ENCODE results near the gene ANKRD39. TPM values are rescaled to one million over a fixed set of nuclear protein-coding genes. Genes with fewer than 3 reads are reported as not detected.

ANKRD39 gene
- total and polyA plus RNA-seq, 9 of the 15 experiments (the other 6 are each of a cell fraction or from before 2014, with no cell fraction given): 8.2 to 33.1 (median 23.8) TPM

DNA sequence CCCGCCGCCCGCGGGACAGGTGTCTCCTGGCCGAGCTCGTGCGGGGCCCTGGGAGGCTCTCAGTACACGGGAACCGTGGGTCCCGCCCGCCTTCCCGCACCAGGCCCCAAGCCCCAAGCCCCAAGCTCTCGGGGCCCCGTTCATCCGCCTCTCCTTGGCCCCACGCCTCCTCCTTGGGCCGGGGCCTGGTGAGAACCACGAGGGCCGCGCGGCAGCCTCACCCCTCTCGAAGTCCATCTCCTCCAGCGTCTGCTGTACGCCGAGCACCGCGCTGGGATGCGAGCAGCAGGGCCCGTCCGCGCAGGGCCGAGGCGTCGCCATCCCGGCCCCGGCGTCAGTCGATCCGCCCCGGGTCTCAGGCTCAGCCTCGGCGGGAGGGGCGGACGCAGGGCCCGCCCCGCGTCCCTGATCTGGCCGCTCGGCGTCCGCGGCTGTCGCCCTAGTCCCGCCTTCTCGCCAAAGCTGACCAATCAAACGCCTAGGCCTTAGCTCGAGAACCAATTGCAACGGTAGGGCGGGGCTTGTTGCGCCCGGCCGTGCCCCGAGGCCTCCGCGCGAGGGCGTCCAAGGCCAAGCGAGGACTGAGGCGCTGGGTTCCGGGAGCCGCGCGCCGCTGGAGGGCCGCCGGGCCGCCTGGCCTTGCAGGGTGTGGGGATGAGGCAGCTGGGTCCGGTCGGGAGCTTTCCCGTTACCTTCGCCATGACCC is at the start of gene ANKRD39 (continued):
- TF ChIP-seq HNRNPLL (IDR thresholded peaks at IDR 0.05; ENCODE audit: low read depth, low read length, poor library complexity, severe bottlenecking): no peak
- TF ChIP-seq, protein P1, sequence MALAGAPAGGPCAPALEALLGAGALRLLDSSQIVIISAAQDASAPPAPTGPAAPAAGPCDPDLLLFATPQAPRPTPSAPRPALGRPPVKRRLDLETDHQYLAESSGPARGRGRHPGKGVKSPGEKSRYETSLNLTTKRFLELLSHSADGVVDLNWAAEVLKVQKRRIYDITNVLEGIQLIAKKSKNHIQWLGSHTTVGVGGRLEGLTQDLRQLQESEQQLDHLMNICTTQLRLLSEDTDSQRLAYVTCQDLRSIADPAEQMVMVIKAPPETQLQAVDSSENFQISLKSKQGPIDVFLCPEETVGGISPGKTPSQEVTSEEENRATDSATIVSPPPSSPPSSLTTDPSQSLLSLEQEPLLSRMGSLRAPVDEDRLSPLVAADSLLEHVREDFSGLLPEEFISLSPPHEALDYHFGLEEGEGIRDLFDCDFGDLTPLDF (CRISPR knock-in tag; IDR thresholded peaks at IDR 0.05): peak; percentile 52; the same call in 1 of the 2 replicates
- TF ChIP-seq, protein P2, sequence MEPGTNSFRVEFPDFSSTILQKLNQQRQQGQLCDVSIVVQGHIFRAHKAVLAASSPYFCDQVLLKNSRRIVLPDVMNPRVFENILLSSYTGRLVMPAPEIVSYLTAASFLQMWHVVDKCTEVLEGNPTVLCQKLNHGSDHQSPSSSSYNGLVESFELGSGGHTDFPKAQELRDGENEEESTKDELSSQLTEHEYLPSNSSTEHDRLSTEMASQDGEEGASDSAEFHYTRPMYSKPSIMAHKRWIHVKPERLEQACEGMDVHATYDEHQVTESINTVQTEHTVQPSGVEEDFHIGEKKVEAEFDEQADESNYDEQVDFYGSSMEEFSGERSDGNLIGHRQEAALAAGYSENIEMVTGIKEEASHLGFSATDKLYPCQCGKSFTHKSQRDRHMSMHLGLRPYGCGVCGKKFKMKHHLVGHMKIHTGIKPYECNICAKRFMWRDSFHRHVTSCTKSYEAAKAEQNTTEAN (CRISPR knock-in tag; IDR thresholded peaks at IDR 0.05): no peak
- TF ChIP-seq POLR2H (tag; IDR thresholded peaks at IDR 0.05; ENCODE audit: low read depth): 0 out of 2 replicates have a peak, but pooled peaks have one; percentile 60
- TF ChIP-seq NFATC3 (IDR thresholded peaks at IDR 0.05): no peak
- TF ChIP-seq FOXK2 (conservative IDR thresholded peaks at IDR 0.05 in 1 of 2, IDR thresholded peaks at IDR 0.05 in 1 of 2; ENCODE audit: low read depth in 2 of 2): peak; percentile 80
- no peak; a peak in 1 of 4 replicates for TF ChIP-seq FOXA3 (CRISPR knock-in tag; conservative IDR thresholded peaks at IDR 0.05 in 1 of 2, IDR thresholded peaks at IDR 0.05 in 1 of 2)
- TF ChIP-seq MEIS2 (IDR thresholded peaks at IDR 0.05; ENCODE audit: partially characterized antibody): peak; percentile 28
- TF ChIP-seq ZC3H11A (IDR thresholded peaks at IDR 0.05; ENCODE audit: low read depth, low read length): no peak
- TF ChIP-seq TARDBP (IDR thresholded peaks at IDR 0.05): peak; percentile 59; the same call in 1 of the 2 replicates
- no peak for TF ChIP-seq CBX2 (IDR thresholded peaks at IDR 0.05; ENCODE audit: insufficient read depth, low read length, poor library complexity, severe bottlenecking)
- peak; percentile 66 for TF ChIP-seq PCBP1 (IDR thresholded peaks at IDR 0.05; ENCODE audit: low read depth, low read length, poor library complexity, severe bottlenecking)
- TF ChIP-seq, protein P3, sequence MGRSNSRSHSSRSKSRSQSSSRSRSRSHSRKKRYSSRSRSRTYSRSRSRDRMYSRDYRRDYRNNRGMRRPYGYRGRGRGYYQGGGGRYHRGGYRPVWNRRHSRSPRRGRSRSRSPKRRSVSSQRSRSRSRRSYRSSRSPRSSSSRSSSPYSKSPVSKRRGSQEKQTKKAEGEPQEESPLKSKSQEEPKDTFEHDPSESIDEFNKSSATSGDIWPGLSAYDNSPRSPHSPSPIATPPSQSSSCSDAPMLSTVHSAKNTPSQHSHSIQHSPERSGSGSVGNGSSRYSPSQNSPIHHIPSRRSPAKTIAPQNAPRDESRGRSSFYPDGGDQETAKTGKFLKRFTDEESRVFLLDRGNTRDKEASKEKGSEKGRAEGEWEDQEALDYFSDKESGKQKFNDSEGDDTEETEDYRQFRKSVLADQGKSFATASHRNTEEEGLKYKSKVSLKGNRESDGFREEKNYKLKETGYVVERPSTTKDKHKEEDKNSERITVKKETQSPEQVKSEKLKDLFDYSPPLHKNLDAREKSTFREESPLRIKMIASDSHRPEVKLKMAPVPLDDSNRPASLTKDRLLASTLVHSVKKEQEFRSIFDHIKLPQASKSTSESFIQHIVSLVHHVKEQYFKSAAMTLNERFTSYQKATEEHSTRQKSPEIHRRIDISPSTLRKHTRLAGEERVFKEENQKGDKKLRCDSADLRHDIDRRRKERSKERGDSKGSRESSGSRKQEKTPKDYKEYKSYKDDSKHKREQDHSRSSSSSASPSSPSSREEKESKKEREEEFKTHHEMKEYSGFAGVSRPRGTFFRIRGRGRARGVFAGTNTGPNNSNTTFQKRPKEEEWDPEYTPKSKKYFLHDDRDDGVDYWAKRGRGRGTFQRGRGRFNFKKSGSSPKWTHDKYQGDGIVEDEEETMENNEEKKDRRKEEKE (IDR thresholded peaks at IDR 0.05; ENCODE audit: borderline replicate concordance in 1 of 2, control insufficient read depth in 1 of 2, low read depth in 2 of 2, low read length in 1 of 2): no peak
- no peak for TF ChIP-seq BRCA1 (IDR thresholded peaks at IDR 0.05)
- TF ChIP-seq BRCA1 (CRISPR knock-in tag; IDR thresholded peaks at IDR 0.05): no peak
- TF ChIP-seq, protein P4, sequence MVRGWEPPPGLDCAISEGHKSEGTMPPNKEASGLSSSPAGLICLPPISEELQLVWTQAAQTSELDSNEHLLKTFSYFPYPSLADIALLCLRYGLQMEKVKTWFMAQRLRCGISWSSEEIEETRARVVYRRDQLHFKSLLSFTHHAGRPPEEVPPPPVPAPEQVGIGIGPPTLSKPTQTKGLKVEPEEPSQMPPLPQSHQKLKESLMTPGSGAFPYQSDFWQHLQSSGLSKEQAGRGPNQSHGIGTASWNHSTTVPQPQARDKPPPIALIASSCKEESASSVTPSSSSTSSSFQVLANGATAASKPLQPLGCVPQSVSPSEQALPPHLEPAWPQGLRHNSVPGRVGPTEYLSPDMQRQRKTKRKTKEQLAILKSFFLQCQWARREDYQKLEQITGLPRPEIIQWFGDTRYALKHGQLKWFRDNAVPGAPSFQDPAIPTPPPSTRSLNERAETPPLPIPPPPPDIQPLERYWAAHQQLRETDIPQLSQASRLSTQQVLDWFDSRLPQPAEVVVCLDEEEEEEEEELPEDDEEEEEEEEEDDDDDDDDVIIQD (CRISPR knock-in tag; IDR thresholded peaks at IDR 0.05): no peak
- TF ChIP-seq ZNF133 (CRISPR knock-in tag; IDR thresholded peaks at IDR 0.05): no peak
- no peak for TF ChIP-seq L3MBTL2 (IDR thresholded peaks at IDR 0.05)
- TF ChIP-seq ELF4 (CRISPR knock-in tag; IDR thresholded peaks at IDR 0.05): 0 out of 2 replicates have a peak, but pooled peaks have one; percentile 8
- peak; percentile 59 for TF ChIP-seq RBM22 (IDR thresholded peaks at IDR 0.05; ENCODE audit: low read depth, low read length, poor library complexity, severe bottlenecking)
- TF ChIP-seq ARID2 (IDR thresholded peaks at IDR 0.05): peak; percentile 83

Data from K562 (cell line).